Thymus (tissue), 2 donors: Measurements from ENCODE around the gene ZNHIT3. TPM values are rescaled to one million over a fixed set of nuclear protein-coding genes. Genes with fewer than 3 reads are reported as not detected.

Experiments
- polyA plus RNA-seq: library from polyadenylated mRNA; stranded (reverse); fragments of 200-250 nt; gene quantifications from one replicate; pipeline ENCODE4 v1.2.3, GENCODE V29; 2013
- total RNA-seq: library from RNA; stranded (reverse); fragments of 120-200 nt; gene quantifications from one replicate; pipeline ENCODE4 v1.2.4, GENCODE V29; 2013
- donor health status: healthy.

The ZNHIT3 gene
- total and polyA plus RNA-seq, 2 donors = 64.0 to 68.0 TPM

Other genes with a start within 250 kb of the ZNHIT3 start
- not detected for gene TBC1D3I, start 222.1 kb upstream of the ZNHIT3 start, total RNA-seq
- 0.87 TPM for gene TBC1D3I, start 222.1 kb upstream of the ZNHIT3 start, polyA plus RNA-seq
- gene TBC1D3G, start 162.8 kb upstream of the ZNHIT3 start, total RNA-seq = not detected
- 0.94 TPM for gene TBC1D3G, start 162.8 kb upstream of the ZNHIT3 start, polyA plus RNA-seq
- 0.05 TPM for gene TBC1D3H, start 98.2 kb upstream of the ZNHIT3 start, total RNA-seq
- 11.9 TPM for gene TBC1D3H, start 98.2 kb upstream of the ZNHIT3 start, polyA plus RNA-seq
- 24.0 TPM for gene MYO19, start 48.2 kb downstream of the ZNHIT3 start, total RNA-seq
- 27.6 TPM for gene MYO19, start 48.2 kb downstream of the ZNHIT3 start, polyA plus RNA-seq
- gene PIGW, start 48.3 kb downstream of the ZNHIT3 start, total RNA-seq = 3.4 TPM
- gene PIGW, start 48.3 kb downstream of the ZNHIT3 start, polyA plus RNA-seq = 5.1 TPM
- gene GGNBP2, start 58.2 kb downstream of the ZNHIT3 start, total RNA-seq = 55.5 TPM
- 119 TPM for gene GGNBP2, start 58.2 kb downstream of the ZNHIT3 start, polyA plus RNA-seq
- gene DHRS11, start 105.2 kb downstream of the ZNHIT3 start, total RNA-seq = 3.0 TPM
- gene DHRS11, start 105.2 kb downstream of the ZNHIT3 start, polyA plus RNA-seq = 5.1 TPM
- gene MRM1, start 114.9 kb downstream of the ZNHIT3 start, total RNA-seq = 4.9 TPM
- 6.2 TPM for gene MRM1, start 114.9 kb downstream of the ZNHIT3 start, polyA plus RNA-seq